K562 (cell line): ENCODE data around the gene OSCAR. TPM values are rescaled to one million over a fixed set of nuclear protein-coding genes. Genes with fewer than 3 reads are reported as not detected.

Experiments
- ATAC-seq: fragments of 200-7000 bp; cut with Tn5 transposase; 3 replicates; pipeline ENCODE4 v1.9.1; 2020; ENCODE audit warnings: moderate library complexity
- BruUV-seq: library from RNA; stranded (reverse); fragments of 400-500 nt; replicated peaks from 2 replicates; lab custom pipeline; 2021; lab: Mats Ljungman, UMichigan
- CTCF ChIA-PET: fragments of 300-600 bp; formaldehyde crosslinking; extraction: SDS; loops from one replicate; lab custom pipeline; 2021; ENCODE audit warnings: low intra/inter-chr PET ratio; lab: Yijun Ruan, JAX
- POLR2A ChIA-PET: fragments of 300-600, 350-650 bp; sonication (Branson Sonifier 250); formaldehyde crosslinking; extraction: SDS; loops from one replicate; lab custom pipeline; 2021; ENCODE audit warnings: antibody characterized with exemption, inconsistent platforms; lab: Yijun Ruan, JAX
- DNase-seq, 4 experiments: peaks; one replicate each; pipeline versions ENCODE4 v3.0.0 to v3.0.0-alpha.2; 2011 to 2018; ENCODE audit warnings: low spot score in 3 of 4, mixed read lengths in 3 of 4; ENCODE audit errors: extremely low read depth in 1 of 4
- FAIRE-seq: peaks from 2 replicates; lab custom pipeline; 2011; peaks lifted over from hg19 to GRCh38; lab: Jason Lieb, UNC
- H2AFZ ChIP-seq: 2 replicates; pipeline ENCODE4 v1.6.0; 2011; ENCODE audit warnings: low read depth, low read length, control low read depth, inconsistent platforms
- H3K27ac ChIP-seq: fragments of 200-600 bp; 3 replicates; pipeline ENCODE4 v1.8.0; 2011; ENCODE audit warnings: low read depth, mild to moderate bottlenecking, control low read depth, inconsistent platforms, low read length, moderate library complexity, mixed read lengths; ENCODE audit errors: extremely low read depth
- H3K27me3 ChIP-seq, 2 experiments: fragments of 300-600 bp in 1 of 2; 2 replicates in 1 of 2; 3 replicates in 1 of 2; pipeline versions ENCODE4 v1.6.0 to v1.8.0; 2011; ENCODE audit warnings: inconsistent platforms in 2 of 2, low read length in 2 of 2, mild to moderate bottlenecking in 1 of 2, mixed read lengths in 1 of 2, moderate library complexity in 1 of 2; ENCODE audit not compliant: control insufficient read depth in 2 of 2, insufficient read depth in 2 of 2
- H3K36me3 ChIP-seq: fragments of 300-600 bp; 3 replicates; pipeline ENCODE4 v1.8.0; 2011; ENCODE audit warnings: mild to moderate bottlenecking, low read length, inconsistent platforms; ENCODE audit not compliant: control insufficient read depth, insufficient read depth
- H3K4me1 ChIP-seq, 2 experiments: fragments of 200-600 bp in 1 of 2; replicated peaks in 1 of 2; 2 replicates in 1 of 2; 3 replicates in 1 of 2; pipeline versions ENCODE4 v1.5.1 to v1.8.0; 2011; ENCODE audit warnings: inconsistent platforms in 2 of 2, low read length in 2 of 2, mild to moderate bottlenecking in 1 of 2, mixed read lengths in 1 of 2, moderate library complexity in 1 of 2; ENCODE audit not compliant: control insufficient read depth in 2 of 2, insufficient read depth in 2 of 2
- H3K4me2 ChIP-seq: 2 replicates; pipeline ENCODE4 v1.6.1; 2011; ENCODE audit warnings: low read length, control low read depth, inconsistent platforms, mixed read lengths; ENCODE audit not compliant: insufficient read depth
- H3K4me3 ChIP-seq: fragments of 200-600 bp; sonication (generic), shearing (Covaris generic); 2 replicates; pipeline ENCODE4 v1.5.1; 2016; ENCODE audit warnings: control low read depth, inconsistent platforms
- H3K79me2 ChIP-seq: fragments of 200-600 bp; 3 replicates; pipeline ENCODE4 v1.8.0; 2011; ENCODE audit warnings: low read length, inconsistent platforms; ENCODE audit not compliant: control insufficient read depth, insufficient read depth
- H3K9ac ChIP-seq, 2 experiments: 2 replicates each; pipeline versions ENCODE4 v1.6.0 to v1.6.1; 2011; ENCODE audit warnings: low read depth in 2 of 2, low read length in 2 of 2, control low read depth in 1 of 2, inconsistent platforms in 1 of 2, mild to moderate bottlenecking in 1 of 2, mixed read lengths in 1 of 2; ENCODE audit not compliant: insufficient read depth in 1 of 2
- H3K9me1 ChIP-seq: one replicate; pipeline ENCODE4 v1.6.0; 2011; ENCODE audit warnings: inconsistent platforms, mild to moderate bottlenecking, low read length, moderate library complexity; ENCODE audit not compliant: control insufficient read depth, insufficient read depth
- H3K9me3 ChIP-seq: replicated peaks from 2 replicates; pipeline ENCODE4 v1.5.1; 2011; ENCODE audit warnings: low read depth, low read length, inconsistent platforms; ENCODE audit not compliant: control insufficient read depth, insufficient read depth
- H4K20me1 ChIP-seq: replicated peaks from 2 replicates; pipeline ENCODE4 v1.6.1; 2011; ENCODE audit warnings: low read length, inconsistent platforms, mixed read lengths; ENCODE audit not compliant: control insufficient read depth, insufficient read depth
- OTX1 ChIP-seq: fragments of 450-650 bp; formaldehyde crosslinking; IDR thresholded peaks from 2 replicates; pipeline ENCODE4 v1.4.0; 2022; ENCODE audit warnings: mild to moderate bottlenecking
- PCBP2 ChIP-seq: fragments of 200-400 bp; formaldehyde crosslinking; IDR thresholded peaks from 2 replicates; pipeline ENCODE4 v1.6.1; 2018; ENCODE audit warnings: low read length, low read depth, mild to moderate bottlenecking, moderate library complexity; ENCODE audit not compliant: poor library complexity, severe bottlenecking
- POLR2A ChIP-seq: fragments of 450-650 bp; conservative IDR thresholded peaks from 2 replicates; pipeline ENCODE4 v1.6.1; 2016
- RB1 ChIP-seq: fragments of 450-650 bp; IDR thresholded peaks from 2 replicates; pipeline ENCODE4 v1.6.1; 2017; ENCODE audit warnings: low read depth, mild to moderate bottlenecking
- ZNF212 ChIP-seq: fragments of 450-650 bp; formaldehyde crosslinking; IDR thresholded peaks from 2 replicates; pipeline ENCODE4 v1.4.0; 2020; ENCODE audit warnings: mild to moderate bottlenecking
- WGBS: fragments of 100-300 bp; shearing (Covaris generic); methylation state at CpG from one replicate; pipeline ENCODE4 v1.1.6; 2016; ENCODE audit warnings: low coverage, mixed read lengths; ENCODE audit not compliant: insufficient coverage; ENCODE audit errors: missing lambda C conversion rate; 5-methylcytosine and 5-hydroxymethylcytosine counted together
- in situ Hi-C: fragments of 300-500 bp; cut with MboI; formaldehyde crosslinking; loops from 4 replicates; pipeline ENCODE4 v1.15.0; 2018; ENCODE audit warnings: inconsistent platforms, mixed read lengths
- intact Hi-C: fragments of 100-400 bp; cut with micrococcal nuclease; formaldehyde crosslinking; loops from 2 replicates; pipeline ENCODE4 v1.14.2; 2022
- polyA plus RNA-seq, 8 experiments: library from polyadenylated mRNA; depleted of rRNA in 4 of 8; stranded (reverse) in 5 of 8; unstranded in 3 of 8; fragments of >200 nt; fragmentation: Nextera tagmentation in 2 of 8; fragmentation: Illumina TruSeq in 1 of 8; extraction: Ambion mirVana in 2 of 8; extraction: Trizol in 1 of 8; gene quantifications; 2 replicates each; pipeline versions ENCODE4 v1.2.1 to v1.2.3, GENCODE V29; 2011 to 2014; ENCODE audit warnings: inconsistent platforms in 1 of 8, missing spikeins in 1 of 8
- total RNA-seq, 7 experiments: library from RNA; depleted of rRNA in 6 of 7; stranded (reverse); fragments of >200 nt in 6 of 7; fragmentation: Illumina TruSeq in 2 of 7; extraction: Trizol in 2 of 7; gene quantifications; 2 replicates each; pipeline versions ENCODE4 v1.2.1 to v1.2.3, GENCODE V29; 2011 to 2021; ENCODE audit warnings: low replicate concordance in 1 of 7
- TF ChIP-seq, protein P1 (sequence below): fragments of 450-650 bp; formaldehyde crosslinking; IDR thresholded peaks from 2 replicates; pipeline ENCODE4 v1.4.0; 2022; ENCODE audit warnings: missing genetic modification characterization
- TF ChIP-seq, protein P2 (sequence below): IDR thresholded peaks from 2 replicates; pipeline ENCODE4 v1.6.1; 2011; ENCODE audit warnings: borderline replicate concordance, low read depth, mild to moderate bottlenecking, moderate library complexity, low read length; ENCODE audit not compliant: insufficient read depth, poor library complexity, severe bottlenecking
- TF ChIP-seq, protein P3 (sequence below): sonication (generic); formaldehyde crosslinking; IDR thresholded peaks from 2 replicates; pipeline ENCODE4 v1.8.1; 2022; ENCODE audit warnings: missing genetic modification reagents
- TF ChIP-seq, protein P4 (sequence below): fragments of 450-650 bp; IDR thresholded peaks from 2 replicates; pipeline ENCODE4 v1.6.1; 2018; ENCODE audit not compliant: partially characterized antibody
- TF ChIP-seq, protein P5 (sequence below), 2 experiments: fragments of 450-650 bp in 1 of 2; IDR thresholded peaks; 2 replicates each; pipeline ENCODE4 v1.6.1; 2011 to 2017; ENCODE audit warnings: low read depth in 2 of 2, antibody characterized with exemption in 1 of 2, borderline replicate concordance in 1 of 2, low read length in 1 of 2, mild to moderate bottlenecking in 1 of 2, mixed read lengths in 1 of 2; ENCODE audit not compliant: control insufficient read depth in 1 of 2

The OSCAR gene
- total and polyA plus RNA-seq, 9 of the 15 experiments (the other 6 are each of a cell fraction or from before 2014, with no cell fraction given) = 0.09 to 0.62 (median 0.13) TPM; not detected in 5

DNA sequence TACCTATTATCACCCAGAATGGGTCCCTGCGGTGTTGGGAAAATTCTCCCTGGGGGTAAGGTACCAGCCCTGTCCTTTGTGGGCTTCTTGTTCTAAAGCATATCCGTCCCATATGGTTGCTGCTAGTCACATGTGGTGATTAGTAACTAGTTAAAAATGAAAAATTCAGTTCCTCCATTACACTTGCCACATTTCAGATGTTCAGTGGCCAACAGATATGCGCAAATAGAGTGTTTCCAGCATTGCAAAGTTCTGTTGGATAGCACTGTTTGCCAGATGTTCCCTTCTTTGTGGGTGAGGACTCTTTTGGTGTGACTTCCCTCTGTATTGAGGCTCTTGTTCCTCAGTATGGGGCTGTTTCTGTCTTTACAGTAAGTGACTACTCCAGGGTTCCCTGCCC lies 40.8 kb upstream of the OSCAR start:
- Histone ChIP-seq H3K9me1 (peaks cover 16% of the 10 kb centered on the region), H3K4me3 (no peak overlapping the region), H3K9ac (no peak overlapping the region), H3K4me2 (no peak overlapping the region), H4K20me1 (peaks cover 26% of the 10 kb centered on the region), H2AFZ (no peak overlapping the region), H3K79me2 (peaks cover 52% of the 10 kb centered on the region), H3K27me3 (no peaks in the 10 kb centered on the region), H3K27ac (no peak overlapping the region), H3K9me3 (no peaks in the 10 kb centered on the region), H3K36me3 (peaks cover 77% of the 10 kb centered on the region), H3K4me1 (peaks cover 10 to 25% of the 10 kb centered on the region in 2 experiments; a peak in 4 of 5 replicates)
- no peak for ATAC-seq
- no peak for DNase-seq
- no peak for FAIRE-seq
- ChIA-PET CTCF (no interaction called here), POLR2A (interaction anchor here (1.1 kb wide), 1 partner anchor 14 kb away, joined by 3 read pairs; no protein-coding TSS in a partner anchor)
- no TSS peak for BruUV-seq
- intact Hi-C loops (no loop called here), in situ Hi-C loops (no loop called here)
- WGBS = 95% methylated on average over 3 of the region's 3 CpGs
- TF ChIP-seq, protein P1, sequence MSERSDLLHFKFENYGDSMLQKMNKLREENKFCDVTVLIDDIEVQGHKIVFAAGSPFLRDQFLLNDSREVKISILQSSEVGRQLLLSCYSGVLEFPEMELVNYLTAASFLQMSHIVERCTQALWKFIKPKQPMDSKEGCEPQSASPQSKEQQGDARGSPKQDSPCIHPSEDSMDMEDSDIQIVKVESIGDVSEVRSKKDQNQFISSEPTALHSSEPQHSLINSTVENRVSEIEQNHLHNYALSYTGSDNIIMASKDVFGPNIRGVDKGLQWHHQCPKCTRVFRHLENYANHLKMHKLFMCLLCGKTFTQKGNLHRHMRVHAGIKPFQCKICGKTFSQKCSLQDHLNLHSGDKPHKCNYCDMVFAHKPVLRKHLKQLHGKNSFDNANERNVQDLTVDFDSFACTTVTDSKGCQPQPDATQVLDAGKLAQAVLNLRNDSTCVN (CRISPR knock-in tag) = no peak
- TF ChIP-seq RB1 (no peak), ZNF212 (CRISPR knock-in tag) (no peak), OTX1 (CRISPR knock-in tag) (no peak), POLR2A (no peak), PCBP2 (no peak)
- TF ChIP-seq, protein P2, sequence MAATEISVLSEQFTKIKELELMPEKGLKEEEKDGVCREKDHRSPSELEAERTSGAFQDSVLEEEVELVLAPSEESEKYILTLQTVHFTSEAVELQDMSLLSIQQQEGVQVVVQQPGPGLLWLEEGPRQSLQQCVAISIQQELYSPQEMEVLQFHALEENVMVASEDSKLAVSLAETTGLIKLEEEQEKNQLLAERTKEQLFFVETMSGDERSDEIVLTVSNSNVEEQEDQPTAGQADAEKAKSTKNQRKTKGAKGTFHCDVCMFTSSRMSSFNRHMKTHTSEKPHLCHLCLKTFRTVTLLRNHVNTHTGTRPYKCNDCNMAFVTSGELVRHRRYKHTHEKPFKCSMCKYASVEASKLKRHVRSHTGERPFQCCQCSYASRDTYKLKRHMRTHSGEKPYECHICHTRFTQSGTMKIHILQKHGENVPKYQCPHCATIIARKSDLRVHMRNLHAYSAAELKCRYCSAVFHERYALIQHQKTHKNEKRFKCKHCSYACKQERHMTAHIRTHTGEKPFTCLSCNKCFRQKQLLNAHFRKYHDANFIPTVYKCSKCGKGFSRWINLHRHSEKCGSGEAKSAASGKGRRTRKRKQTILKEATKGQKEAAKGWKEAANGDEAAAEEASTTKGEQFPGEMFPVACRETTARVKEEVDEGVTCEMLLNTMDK = no peak
- TF ChIP-seq, protein P3, sequence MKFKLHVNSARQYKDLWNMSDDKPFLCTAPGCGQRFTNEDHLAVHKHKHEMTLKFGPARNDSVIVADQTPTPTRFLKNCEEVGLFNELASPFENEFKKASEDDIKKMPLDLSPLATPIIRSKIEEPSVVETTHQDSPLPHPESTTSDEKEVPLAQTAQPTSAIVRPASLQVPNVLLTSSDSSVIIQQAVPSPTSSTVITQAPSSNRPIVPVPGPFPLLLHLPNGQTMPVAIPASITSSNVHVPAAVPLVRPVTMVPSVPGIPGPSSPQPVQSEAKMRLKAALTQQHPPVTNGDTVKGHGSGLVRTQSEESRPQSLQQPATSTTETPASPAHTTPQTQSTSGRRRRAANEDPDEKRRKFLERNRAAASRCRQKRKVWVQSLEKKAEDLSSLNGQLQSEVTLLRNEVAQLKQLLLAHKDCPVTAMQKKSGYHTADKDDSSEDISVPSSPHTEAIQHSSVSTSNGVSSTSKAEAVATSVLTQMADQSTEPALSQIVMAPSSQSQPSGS = no peak
- TF ChIP-seq, protein P4, sequence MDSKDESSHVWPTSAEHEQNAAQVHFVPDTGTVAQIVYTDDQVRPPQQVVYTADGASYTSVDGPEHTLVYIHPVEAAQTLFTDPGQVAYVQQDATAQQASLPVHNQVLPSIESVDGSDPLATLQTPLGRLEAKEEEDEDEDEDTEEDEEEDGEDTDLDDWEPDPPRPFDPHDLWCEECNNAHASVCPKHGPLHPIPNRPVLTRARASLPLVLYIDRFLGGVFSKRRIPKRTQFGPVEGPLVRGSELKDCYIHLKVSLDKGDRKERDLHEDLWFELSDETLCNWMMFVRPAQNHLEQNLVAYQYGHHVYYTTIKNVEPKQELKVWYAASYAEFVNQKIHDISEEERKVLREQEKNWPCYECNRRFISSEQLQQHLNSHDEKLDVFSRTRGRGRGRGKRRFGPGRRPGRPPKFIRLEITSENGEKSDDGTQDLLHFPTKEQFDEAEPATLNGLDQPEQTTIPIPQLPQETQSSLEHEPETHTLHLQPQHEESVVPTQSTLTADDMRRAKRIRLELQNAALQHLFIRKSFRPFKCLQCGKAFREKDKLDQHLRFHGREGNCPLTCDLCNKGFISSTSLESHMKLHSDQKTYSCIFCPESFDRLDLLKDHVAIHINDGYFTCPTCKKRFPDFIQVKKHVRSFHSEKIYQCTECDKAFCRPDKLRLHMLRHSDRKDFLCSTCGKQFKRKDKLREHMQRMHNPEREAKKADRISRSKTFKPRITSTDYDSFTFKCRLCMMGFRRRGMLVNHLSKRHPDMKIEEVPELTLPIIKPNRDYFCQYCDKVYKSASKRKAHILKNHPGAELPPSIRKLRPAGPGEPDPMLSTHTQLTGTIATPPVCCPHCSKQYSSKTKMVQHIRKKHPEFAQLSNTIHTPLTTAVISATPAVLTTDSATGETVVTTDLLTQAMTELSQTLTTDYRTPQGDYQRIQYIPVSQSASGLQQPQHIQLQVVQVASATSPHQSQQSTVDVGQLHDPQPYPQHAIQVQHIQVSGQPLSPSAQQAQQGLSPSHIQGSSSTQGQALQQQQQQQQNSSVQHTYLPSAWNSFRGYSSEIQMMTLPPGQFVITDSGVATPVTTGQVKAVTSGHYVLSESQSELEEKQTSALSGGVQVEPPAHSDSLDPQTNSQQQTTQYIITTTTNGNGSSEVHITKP = no peak
- TF ChIP-seq, protein P5, sequence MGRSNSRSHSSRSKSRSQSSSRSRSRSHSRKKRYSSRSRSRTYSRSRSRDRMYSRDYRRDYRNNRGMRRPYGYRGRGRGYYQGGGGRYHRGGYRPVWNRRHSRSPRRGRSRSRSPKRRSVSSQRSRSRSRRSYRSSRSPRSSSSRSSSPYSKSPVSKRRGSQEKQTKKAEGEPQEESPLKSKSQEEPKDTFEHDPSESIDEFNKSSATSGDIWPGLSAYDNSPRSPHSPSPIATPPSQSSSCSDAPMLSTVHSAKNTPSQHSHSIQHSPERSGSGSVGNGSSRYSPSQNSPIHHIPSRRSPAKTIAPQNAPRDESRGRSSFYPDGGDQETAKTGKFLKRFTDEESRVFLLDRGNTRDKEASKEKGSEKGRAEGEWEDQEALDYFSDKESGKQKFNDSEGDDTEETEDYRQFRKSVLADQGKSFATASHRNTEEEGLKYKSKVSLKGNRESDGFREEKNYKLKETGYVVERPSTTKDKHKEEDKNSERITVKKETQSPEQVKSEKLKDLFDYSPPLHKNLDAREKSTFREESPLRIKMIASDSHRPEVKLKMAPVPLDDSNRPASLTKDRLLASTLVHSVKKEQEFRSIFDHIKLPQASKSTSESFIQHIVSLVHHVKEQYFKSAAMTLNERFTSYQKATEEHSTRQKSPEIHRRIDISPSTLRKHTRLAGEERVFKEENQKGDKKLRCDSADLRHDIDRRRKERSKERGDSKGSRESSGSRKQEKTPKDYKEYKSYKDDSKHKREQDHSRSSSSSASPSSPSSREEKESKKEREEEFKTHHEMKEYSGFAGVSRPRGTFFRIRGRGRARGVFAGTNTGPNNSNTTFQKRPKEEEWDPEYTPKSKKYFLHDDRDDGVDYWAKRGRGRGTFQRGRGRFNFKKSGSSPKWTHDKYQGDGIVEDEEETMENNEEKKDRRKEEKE (IDR thresholded peaks at IDR 0.05; ENCODE audit: borderline replicate concordance in 1 of 2, control insufficient read depth in 1 of 2, low read depth in 2 of 2, low read length in 1 of 2) = no peak
